H9 (cell line): Measurements from ENCODE around the gene DNAAF3. TPM values are rescaled to one million over a fixed set of nuclear protein-coding genes. Genes with fewer than 3 reads are reported as not detected.

Source experiments
- DNase-seq: peaks from one replicate; pipeline ENCODE4 v3.0.0-alpha.2; 2017
- H2AFZ ChIP-seq: one replicate; pipeline ENCODE4 v1.6.1; 2013; ENCODE audit warnings: mild to moderate bottlenecking, low read length, control low read depth, moderate library complexity
- H2AK5ac ChIP-seq: 2 replicates; pipeline ENCODE4 v1.6.1; 2013; ENCODE audit warnings: low read length, control low read depth, mixed read lengths; ENCODE audit not compliant: insufficient read length
- H2BK120ac ChIP-seq: one replicate; pipeline ENCODE4 v1.6.1; 2013; ENCODE audit warnings: low read depth, mild to moderate bottlenecking, low read length, control low read depth, inconsistent platforms; ENCODE audit not compliant: poor library complexity, severe bottlenecking
- H2BK12ac ChIP-seq: 2 replicates; pipeline ENCODE4 v1.6.1; 2013; ENCODE audit warnings: low read length, control low read depth, mixed read lengths, low read depth; ENCODE audit not compliant: insufficient read length
- H2BK15ac ChIP-seq: 2 replicates; pipeline ENCODE4 v1.6.1; 2013; ENCODE audit warnings: low read depth, low read length, control low read depth
- H2BK20ac ChIP-seq: one replicate; pipeline ENCODE4 v1.6.1; 2013; ENCODE audit warnings: low read depth, mild to moderate bottlenecking, low read length, control low read depth, inconsistent platforms; ENCODE audit not compliant: poor library complexity, severe bottlenecking
- H2BK5ac ChIP-seq: 2 replicates; pipeline ENCODE4 v1.6.1; 2013; ENCODE audit warnings: low read length, control low read depth, mixed read lengths; ENCODE audit not compliant: insufficient read length
- H3K14ac ChIP-seq: 2 replicates; pipeline ENCODE4 v1.6.1; 2013; ENCODE audit warnings: low read length, control low read depth; ENCODE audit not compliant: insufficient read depth
- H3K18ac ChIP-seq: 2 replicates; pipeline ENCODE4 v1.6.1; 2013; ENCODE audit warnings: low read depth, mild to moderate bottlenecking, mixed read lengths, low read length, control low read depth; ENCODE audit not compliant: insufficient read length
- H3K23ac ChIP-seq: 2 replicates; pipeline ENCODE4 v1.6.1; 2013; ENCODE audit warnings: low read length, control low read depth, mixed read lengths, low read depth; ENCODE audit not compliant: insufficient read length
- H3K23me2 ChIP-seq: 2 replicates; pipeline ENCODE4 v1.6.1; 2013; ENCODE audit warnings: low read depth, mild to moderate bottlenecking, mixed read lengths, low read length, control low read depth; ENCODE audit not compliant: insufficient read length, poor library complexity, severe bottlenecking
- H3K27ac ChIP-seq: 2 replicates; pipeline ENCODE4 v1.5.1; 2013; ENCODE audit warnings: low read length, control low read depth, mixed read lengths, low read depth; ENCODE audit not compliant: insufficient read length
- H3K27me3 ChIP-seq: 2 replicates; pipeline ENCODE4 v1.6.1; 2013; ENCODE audit warnings: low read length, control low read depth, inconsistent platforms; ENCODE audit not compliant: insufficient read depth
- H3K4ac ChIP-seq: 2 replicates; pipeline ENCODE4 v1.6.1; 2013; ENCODE audit warnings: low read depth, mild to moderate bottlenecking, control low read depth, inconsistent platforms, low read length, moderate library complexity
- H3K4me1 ChIP-seq: 2 replicates; pipeline ENCODE4 v1.6.1; 2013; ENCODE audit warnings: low read length, control low read depth, inconsistent platforms; ENCODE audit not compliant: insufficient read depth
- H3K4me2 ChIP-seq: 2 replicates; pipeline ENCODE4 v1.6.1; 2013; ENCODE audit warnings: low read length, control low read depth, mixed read lengths; ENCODE audit not compliant: insufficient read length, insufficient read depth
- H3K56ac ChIP-seq: 2 replicates; pipeline ENCODE4 v1.6.1; 2013; ENCODE audit warnings: low read depth, mild to moderate bottlenecking, mixed read lengths, low read length, control low read depth; ENCODE audit not compliant: insufficient read length
- H3K79me1 ChIP-seq: 2 replicates; pipeline ENCODE4 v1.6.1; 2013; ENCODE audit warnings: low read depth, mild to moderate bottlenecking, moderate library complexity, low read length, control low read depth, inconsistent platforms; ENCODE audit not compliant: insufficient read depth, poor library complexity, severe bottlenecking
- H3K79me2 ChIP-seq: 2 replicates; pipeline ENCODE4 v1.6.1; 2013; ENCODE audit warnings: low read length, control low read depth, inconsistent platforms; ENCODE audit not compliant: insufficient read depth
- H3K9ac ChIP-seq: 2 replicates; pipeline ENCODE4 v1.6.1; 2013; ENCODE audit warnings: low read length, control low read depth, mixed read lengths; ENCODE audit not compliant: insufficient read length; ENCODE audit errors: extremely low read depth
- H3K9me3 ChIP-seq: one replicate; pipeline ENCODE4 v1.6.1; 2013; ENCODE audit warnings: low read depth, low read length, inconsistent platforms; ENCODE audit not compliant: control insufficient read depth
- H3T11ph ChIP-seq: one replicate; pipeline ENCODE4 v1.6.1; 2013; ENCODE audit warnings: mild to moderate bottlenecking, low read length, control low read depth, inconsistent platforms
- H4K20me1 ChIP-seq: one replicate; pipeline ENCODE4 v1.6.1; 2013; ENCODE audit not compliant: control insufficient read depth, insufficient read length, insufficient read depth
- H4K5ac ChIP-seq: 2 replicates; pipeline ENCODE4 v1.6.1; 2013; ENCODE audit warnings: low read depth, mild to moderate bottlenecking, mixed read lengths, low read length, control low read depth; ENCODE audit not compliant: insufficient read length
- H4K8ac ChIP-seq: replicated peaks from 2 replicates; pipeline ENCODE4 v1.6.1; 2013; ENCODE audit warnings: low read length, control low read depth, mixed read lengths, low read depth; ENCODE audit not compliant: insufficient read length
- H4K91ac ChIP-seq: 2 replicates; pipeline ENCODE4 v1.6.1; 2013; ENCODE audit warnings: low read depth, mild to moderate bottlenecking, moderate library complexity, mixed read lengths, low read length, control low read depth; ENCODE audit not compliant: insufficient read length
- H3K27ac Mint-ChIP-seq, 3 experiments: 2 replicates in 2 of 3; 3 replicates in 1 of 3; pipeline ENCODE4 v1.8.0; 2020 to 2021; ENCODE audit warnings: mixed read lengths in 3 of 3, mild to moderate bottlenecking in 1 of 3, moderate library complexity in 1 of 3
- H3K27me3 Mint-ChIP-seq: 2 replicates; pipeline ENCODE4 v1.8.0; 2021; ENCODE audit warnings: low read depth, mild to moderate bottlenecking, moderate library complexity, mixed read lengths
- H3K36me3 Mint-ChIP-seq, 3 experiments: 2 replicates in 2 of 3; 3 replicates in 1 of 3; pipeline ENCODE4 v1.8.0; 2020 to 2021; ENCODE audit warnings: low read depth in 3 of 3, mixed read lengths in 3 of 3; ENCODE audit not compliant: insufficient read depth in 1 of 3
- H3K4me1 Mint-ChIP-seq, 2 experiments: 2 replicates each; pipeline ENCODE4 v1.8.0; 2020; ENCODE audit warnings: mixed read lengths in 2 of 2
- H3K4me3 Mint-ChIP-seq, 2 experiments: 2 replicates in 1 of 2; 3 replicates in 1 of 2; pipeline ENCODE4 v1.8.0; 2020 to 2021; ENCODE audit warnings: mild to moderate bottlenecking in 2 of 2, mixed read lengths in 2 of 2, moderate library complexity in 1 of 2
- H3K9me3 Mint-ChIP-seq, 2 experiments: 2 replicates in 1 of 2; 3 replicates in 1 of 2; pipeline ENCODE4 v1.8.0; 2020; ENCODE audit warnings: mild to moderate bottlenecking in 2 of 2, mixed read lengths in 2 of 2, moderate library complexity in 1 of 2
- CTCF ChIP-seq: fragments of 200-600 bp; sonication (generic); conservative IDR thresholded peaks from 3 replicates; pipeline ENCODE4 v1.8.0; 2021; ENCODE audit warnings: antibody characterized with exemption, mild to moderate bottlenecking
- WGBS: extraction: QIAGEN DNeasy Blood & Tissue Kit; methylation state at CpG from one replicate; pipeline ENCODE4 v1.1.7; 2013; ENCODE audit warnings: missing lambda C conversion rate, low lambda C conversion rate, mixed read lengths; ENCODE audit not compliant: insufficient read length; ENCODE audit errors: extremely low coverage; 5-methylcytosine and 5-hydroxymethylcytosine counted together
- total RNA-seq: library from RNA; stranded (reverse); gene quantifications from 2 replicates; pipeline ENCODE4 v1.2.1, GENCODE V29; 2021

The DNAAF3 gene
- total RNA-seq, 1 experiment from 2014 or later: 4.6 TPM

GRCh38 chr19:55193481-55193880 is 27.1 kb upstream of the DNAAF3 start:
- Histone ChIP-seq H4K20me1 (no peaks in the 10 kb centered on the region), H3K4me2 (no peak overlapping the region), H2AFZ (no peak overlapping the region), H3K56ac (no peak overlapping the region), H3K23me2 (no peaks in the 10 kb centered on the region), H2BK5ac (no peak overlapping the region), H4K91ac (no peak overlapping the region), H3K9ac (no peak overlapping the region), H2BK12ac (no peak overlapping the region), H3K23ac (no peak overlapping the region), H3K4me1 (no peaks in the 10 kb centered on the region), H3K4ac (no peak overlapping the region), H3T11ph (no peak overlapping the region), H4K8ac (no peak overlapping the region), H3K79me2 (no peaks in the 10 kb centered on the region), H3K9me3 (no peaks in the 10 kb centered on the region), H2BK120ac (no peak overlapping the region), H3K27me3 (no peaks in the 10 kb centered on the region), H2AK5ac (no peak overlapping the region), H2BK20ac (no peak overlapping the region), H3K79me1 (no peaks in the 10 kb centered on the region), H2BK15ac (no peak overlapping the region), H3K27ac (no peak overlapping the region), H3K18ac (no peak overlapping the region), H3K14ac (no peak overlapping the region), H4K5ac (no peak overlapping the region)
- Mint-ChIP-seq H3K27ac (no peak overlapping the region; a peak in 1 of 7 replicates), H3K4me1 (peaks cover 2 to 4% of the 10 kb centered on the region in 2 experiments; a peak in 2 of 4 replicates), H3K9me3 (no peaks in the 10 kb centered on the region; a peak in 2 of 5 replicates), H3K4me3 (no peak overlapping the region; a peak in 1 of 5 replicates), H3K27me3 (peaks cover 30% of the 10 kb centered on the region), H3K36me3 (no peaks in the 10 kb centered on the region)
- DNase-seq: no peak
- WGBS: no CpG with 5 or more reads among the region's 12 CpGs
- TF ChIP-seq CTCF: no peak
